ENCODE data around the gene INAFM1. TPM values are rescaled to one million over a fixed set of nuclear protein-coding genes. Genes with fewer than 3 reads are reported as not detected.
"Not testable (repeated sequence)": the region's sequence is repeated elsewhere in the genome, so short reads cannot be mapped to it uniquely, and the experiment has no call there.

Gene INAFM1
- total RNA-seq, 1 experiment from 2014 or later: 0.80 TPM

DNA sequence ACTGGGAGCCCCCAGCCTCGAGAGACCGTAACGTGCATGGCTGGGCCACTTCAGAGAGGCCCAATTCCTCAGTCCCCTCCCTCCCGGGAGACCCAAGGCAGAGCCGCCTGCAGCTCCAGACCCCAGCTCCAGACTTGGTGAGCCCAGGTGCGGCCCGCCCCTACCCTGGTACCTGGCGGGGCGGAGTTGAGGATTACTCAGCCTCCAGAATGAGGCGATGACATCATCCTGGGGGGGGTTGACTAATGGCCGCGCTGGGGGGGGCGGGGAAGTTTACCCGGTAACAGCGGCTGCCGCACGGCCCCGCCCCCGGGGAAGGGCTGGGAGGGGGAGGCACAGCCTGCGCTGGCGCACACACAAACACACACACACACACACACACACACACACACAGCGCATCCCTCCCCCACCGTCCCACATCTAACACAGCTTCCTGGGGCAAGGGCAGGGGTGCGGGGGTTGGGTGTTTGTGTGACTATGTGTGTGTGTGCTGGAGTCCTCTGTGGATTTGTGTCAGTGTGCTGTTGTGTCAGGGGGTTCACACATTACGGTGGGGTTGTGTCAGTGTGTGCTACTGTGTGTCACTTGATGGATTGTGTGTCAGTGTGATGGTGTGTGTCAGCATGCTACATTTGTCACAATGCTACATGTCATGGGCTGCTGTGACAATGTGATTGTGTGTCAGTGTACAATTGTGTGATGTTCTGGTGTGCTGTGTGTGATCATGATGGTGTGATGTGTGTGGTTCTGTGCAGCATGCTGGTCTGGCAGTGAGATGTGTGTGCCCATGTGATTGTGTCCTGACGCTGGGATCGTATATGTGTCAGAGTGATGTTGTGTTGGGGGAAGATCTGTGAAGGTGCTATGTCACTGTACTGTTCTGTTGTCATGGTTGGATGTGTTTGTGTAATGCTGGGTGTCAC lies 33.4 kb upstream of the INAFM1 start:
- DNase-seq (ENCODE audit: low read depth): peak; percentile 63

DNA sequence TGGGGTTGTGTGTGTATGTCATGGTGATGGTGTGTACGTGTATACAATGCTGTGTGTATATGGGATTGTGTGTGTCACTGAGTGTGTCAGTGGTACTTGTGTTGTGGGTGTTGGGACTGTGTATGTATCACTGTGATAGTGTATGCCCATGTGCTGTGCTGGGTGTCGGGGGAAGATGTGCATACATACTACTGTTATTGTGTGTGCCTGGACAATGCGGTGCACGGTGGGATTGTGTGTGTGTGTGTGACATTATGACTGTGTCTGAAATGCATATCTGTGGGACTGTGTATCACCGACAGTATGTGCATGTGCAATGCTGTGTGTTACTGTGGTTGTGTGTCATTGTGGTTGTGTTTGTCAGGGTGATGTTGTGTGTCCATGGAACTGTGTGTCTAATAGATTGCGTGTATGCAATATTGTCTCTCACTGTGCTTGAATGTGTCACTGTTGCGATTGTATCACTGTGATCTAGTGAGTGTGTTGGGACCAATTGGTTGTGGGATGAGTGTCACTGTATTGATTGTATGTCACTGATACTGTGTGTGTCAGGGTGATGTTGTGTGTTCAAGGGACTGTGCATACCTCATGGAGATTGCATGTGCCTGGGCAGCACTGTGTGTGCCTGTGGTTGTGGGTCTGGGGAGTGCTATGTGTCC lies 32.6 kb upstream of the INAFM1 start:
- DNase-seq (ENCODE audit: low read depth): no peak

DNA sequence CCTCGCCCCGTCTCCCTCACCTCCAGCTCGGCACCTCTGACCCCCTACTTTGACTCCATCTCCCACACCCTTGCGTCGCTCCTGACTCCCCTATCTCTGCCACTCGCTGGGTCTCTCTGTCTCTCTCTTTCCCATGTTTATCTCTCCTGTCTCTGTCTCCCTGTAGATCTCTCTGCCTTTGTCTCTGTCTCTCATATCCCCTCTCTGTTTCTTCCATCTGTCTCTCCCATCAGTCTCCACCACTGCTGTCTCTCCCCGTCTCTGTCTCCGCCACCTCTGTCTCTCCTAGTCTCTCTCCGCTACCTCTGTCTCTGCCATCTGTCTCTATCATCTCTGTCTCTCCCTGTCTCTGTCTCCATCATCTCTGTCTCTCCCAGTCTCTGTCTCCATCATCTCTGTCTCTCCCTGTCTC lies 31.3 kb upstream of the INAFM1 start:
- DNase-seq (ENCODE audit: low read depth): no peak

DNA sequence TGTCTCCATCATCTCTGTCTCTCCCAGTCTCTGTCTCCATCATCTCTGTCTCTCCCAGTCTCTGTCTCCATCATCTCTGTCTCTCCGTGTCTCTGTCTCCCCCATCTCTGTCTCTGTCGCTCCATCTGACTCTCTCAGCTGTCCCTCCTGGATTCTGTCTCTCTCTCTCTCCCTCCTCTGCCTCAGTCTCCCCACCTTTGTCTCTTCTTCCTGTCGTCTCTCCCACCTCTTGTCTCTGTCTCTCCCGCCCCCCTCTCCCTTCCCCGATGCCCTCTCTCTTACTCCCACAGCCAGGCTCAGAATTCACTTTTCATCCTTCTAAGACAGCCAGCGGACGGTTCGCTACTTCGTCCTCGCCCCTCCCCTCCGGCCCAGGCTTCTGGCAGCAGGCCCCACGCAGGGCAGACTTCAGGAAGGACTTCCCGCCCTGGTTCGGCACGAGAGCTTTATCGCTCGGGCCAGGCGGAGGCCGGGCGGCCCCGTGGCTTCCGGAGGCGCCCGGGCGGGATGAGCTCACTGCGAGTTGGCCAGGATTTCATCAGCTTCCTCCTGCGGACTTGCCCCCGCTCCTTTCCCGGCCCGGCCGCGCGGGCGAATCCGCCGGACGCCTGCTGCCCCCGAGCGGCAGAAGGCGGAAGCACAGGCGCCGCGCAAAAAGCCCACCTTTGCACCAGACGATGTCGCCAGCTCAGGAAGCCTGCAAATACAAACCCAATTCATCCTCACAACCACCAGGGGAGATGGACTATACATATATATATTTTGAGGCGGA lies 30.7 kb upstream of the INAFM1 start:
- peak; percentile 92 for DNase-seq (ENCODE audit: low read depth)

DNA sequence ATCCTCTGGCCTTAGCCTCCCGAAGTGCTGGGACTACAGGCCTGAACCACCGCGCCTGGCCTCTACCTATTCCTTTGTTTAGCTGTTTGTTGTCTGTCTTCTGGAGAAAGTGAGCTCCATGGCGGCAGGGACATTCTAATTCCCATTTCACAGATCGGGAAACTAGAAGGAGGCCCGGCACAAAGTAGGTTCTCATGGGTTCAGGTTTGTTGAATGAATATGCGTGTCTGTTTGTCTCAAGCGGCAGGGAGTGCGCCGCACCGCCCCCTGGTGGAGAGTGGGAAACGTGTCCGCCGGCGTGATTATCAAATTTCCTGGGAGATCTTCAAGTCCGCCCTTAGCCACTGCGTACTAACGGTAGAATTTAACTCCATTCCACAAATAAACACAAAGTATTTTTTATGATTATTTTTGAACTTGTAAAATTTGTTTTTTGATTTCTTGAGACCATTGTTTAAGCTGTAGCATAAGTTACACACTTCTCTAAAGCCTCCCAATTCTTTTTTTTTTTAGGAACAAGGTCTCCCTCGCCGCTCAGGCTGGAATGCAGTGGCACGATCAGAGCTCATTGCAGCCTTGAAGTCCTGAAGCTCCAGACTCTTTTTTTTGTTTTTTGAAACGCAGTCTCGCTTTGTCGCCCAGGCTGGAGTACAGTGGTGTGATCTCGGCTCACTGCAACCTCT lies 27.2 kb upstream of the INAFM1 start:
- peak; percentile 58 for DNase-seq (ENCODE audit: low read depth)

DNA sequence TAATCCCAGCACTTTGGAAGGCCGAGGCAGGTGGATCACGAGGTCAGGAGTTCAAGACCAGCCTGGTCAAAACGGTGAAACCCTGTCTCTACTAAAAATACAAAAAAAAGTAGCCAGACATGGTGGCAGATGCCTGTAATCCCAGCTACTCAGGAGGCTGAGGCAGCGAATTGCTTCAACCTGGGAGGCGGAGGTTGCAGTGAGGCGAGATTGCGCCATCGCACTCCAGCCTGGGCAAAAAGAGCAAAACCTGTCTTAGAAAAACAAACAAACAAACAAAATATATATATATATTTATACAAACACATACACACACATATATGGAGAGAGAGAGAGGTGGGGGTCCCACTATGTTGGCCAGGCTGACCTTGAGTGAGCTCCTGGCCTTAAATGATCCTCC lies 21.7 kb upstream of the INAFM1 start:
- DNase-seq (ENCODE audit: low read depth): not testable (repeated sequence)

DNA sequence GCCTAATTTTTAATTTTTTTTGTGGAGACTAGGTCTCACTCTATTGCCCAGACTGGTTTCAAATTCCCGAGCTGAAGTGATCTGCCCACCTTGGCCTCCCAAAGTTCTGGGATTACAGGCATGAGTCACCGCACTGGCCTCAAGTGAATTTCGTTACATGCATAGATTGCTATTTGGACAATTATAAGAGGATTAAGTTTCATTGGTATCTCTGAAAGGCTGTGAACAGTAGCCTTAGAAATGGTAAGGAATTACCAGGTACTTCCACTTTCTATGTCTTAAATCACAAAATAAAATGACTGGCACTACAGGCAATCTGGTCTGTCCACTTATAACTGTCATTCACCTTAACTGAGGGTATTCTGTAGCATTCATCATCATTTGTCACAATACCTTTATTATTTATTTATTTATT lies 21.2 kb upstream of the INAFM1 start:
- DNase-seq (ENCODE audit: low read depth): peak; percentile 67

DNA sequence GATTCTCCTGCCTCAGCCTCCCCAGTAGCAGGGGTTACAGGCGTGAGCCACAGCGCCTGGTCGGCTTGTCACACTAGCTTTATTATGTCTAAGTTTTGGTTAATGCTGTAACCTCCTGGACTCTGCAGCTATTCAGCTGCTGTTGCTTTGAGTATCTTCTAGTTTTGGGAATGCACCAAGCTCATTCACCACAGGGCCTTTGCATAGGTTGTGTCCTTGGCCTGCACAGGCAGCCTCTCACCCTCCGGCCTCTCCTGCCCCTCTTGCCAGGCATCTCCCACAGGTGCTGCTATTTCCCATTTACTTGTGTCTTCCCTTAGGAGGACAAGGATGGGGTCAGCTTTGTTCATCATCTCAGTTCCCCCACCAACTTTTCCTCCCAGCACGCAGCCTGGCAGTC lies 20.7 kb upstream of the INAFM1 start:
- DNase-seq (ENCODE audit: low read depth): no peak

DNA sequence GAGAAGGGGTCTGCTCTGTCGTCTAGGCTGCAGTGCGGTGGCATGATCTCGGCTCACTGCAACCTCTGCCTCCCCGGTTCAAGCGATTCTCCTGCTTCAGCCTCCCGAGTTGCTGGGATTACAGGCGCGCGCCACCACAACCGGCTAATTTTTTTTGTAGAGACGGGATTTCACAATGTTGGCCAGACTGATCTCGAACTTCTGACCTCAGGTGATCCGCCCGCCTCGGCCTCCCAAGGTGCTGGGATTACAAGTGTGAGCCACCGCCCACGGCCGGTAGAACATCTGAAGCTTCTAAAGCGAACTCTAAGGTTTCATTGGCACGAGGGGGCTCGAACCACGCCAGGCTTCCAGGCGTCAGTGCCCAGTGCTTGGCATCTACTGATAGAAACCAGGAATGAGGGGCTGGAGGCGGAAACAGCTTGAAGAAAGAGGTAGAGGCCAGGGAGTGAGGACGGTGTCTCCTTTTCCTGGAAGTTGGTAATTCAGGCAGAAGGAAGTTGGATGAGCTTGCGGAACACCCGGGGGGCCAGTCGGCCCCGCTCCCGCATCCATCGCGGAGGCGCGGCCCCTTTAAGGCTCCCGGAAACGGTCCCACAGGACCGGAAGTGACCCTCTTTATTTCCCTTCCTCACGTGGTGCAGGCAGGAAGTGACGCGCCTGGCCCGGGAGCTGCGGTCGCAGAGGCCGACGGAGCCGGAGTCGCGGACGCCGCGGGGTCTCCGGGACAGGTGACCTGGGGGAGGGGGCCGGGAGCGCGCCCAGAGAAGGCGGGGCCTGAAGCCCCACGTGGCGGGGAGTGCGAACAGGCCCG lies 18.6 kb upstream of the INAFM1 start, which contains the start of gene CCDC9:
TSS of gene CCDC9 (plus strand) at position 647 of the 814 bp plus-strand sequence. CDS start 1,876 bp downstream, outside the sequence.
- DNase-seq (ENCODE audit: low read depth): peak; percentile 94

DNA sequence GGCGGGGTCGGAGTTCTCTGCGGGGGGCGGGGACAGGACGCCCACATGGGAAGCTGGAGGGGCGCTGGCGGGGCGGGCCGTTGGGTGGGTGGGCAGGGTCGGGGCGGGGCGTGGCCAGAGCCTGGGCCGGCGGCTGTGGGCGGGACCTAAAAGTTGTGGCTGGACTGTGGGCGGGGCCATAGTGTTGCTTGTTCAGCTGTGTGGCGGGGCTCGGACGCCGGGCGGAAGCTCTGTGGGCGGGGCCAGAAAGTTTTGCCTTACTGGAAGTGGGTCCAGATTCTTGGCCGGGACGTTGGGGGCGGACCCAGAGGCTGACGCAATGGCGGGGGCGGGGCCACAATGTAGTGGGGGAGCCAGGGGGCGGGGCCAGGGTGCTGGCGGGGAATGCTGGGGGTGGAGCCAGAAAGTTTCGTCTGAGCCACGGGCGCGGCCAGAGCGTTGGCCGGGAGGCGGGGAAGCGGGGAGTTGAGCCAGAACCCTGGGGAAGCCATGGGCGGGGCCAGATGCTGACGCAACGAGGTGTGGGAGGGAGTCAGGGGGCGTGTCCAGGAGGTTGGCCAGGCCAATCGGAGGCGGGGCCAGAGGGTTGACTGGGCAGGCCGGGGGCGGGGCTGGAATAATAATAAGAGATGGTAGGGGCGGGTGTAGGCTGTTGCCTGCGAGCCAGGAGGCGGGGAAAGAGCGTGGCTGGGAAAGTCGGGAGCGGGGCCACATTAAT lies 17.8 kb upstream of the INAFM1 start:
- peak; percentile 96 for DNase-seq (ENCODE audit: low read depth)

DNA sequence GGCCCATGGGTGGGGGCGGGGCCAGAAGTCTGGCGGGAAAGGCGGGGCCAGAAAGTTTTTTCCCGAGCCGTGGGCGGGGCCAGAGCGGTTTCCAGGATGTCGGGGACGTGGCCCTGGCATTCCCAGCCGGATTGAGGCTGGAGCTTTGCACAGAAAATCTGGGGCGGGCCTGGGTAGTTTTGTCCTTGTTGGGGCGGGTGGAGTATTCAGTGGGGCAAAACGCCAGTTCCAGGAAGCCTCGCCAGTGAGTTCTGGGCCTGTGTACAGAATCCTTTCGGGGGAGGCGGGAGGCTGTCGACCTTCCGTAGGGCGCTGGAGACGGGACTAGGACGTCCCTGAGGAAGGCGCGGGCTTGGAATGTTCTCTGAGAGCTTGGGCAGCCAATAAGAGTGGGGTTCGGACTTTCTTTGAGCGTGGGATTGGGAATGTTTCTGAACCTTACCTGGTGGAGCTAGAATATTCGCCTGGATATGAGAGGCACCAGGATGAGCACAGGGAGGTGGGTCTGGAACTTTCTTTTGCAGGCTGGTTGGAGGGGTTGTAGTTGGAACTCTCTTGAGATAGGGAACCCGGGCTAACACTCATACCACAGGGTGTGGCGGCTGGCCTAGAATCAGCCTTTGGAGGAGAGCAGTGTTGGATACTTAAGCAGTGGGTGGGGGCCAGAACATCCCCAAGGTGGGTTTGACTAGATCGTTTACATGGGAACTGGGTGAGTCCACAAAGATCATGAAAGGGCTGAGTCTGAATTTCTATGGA lies 17.1 kb upstream of the INAFM1 start:
- no peak for DNase-seq (ENCODE audit: low read depth)

DNA sequence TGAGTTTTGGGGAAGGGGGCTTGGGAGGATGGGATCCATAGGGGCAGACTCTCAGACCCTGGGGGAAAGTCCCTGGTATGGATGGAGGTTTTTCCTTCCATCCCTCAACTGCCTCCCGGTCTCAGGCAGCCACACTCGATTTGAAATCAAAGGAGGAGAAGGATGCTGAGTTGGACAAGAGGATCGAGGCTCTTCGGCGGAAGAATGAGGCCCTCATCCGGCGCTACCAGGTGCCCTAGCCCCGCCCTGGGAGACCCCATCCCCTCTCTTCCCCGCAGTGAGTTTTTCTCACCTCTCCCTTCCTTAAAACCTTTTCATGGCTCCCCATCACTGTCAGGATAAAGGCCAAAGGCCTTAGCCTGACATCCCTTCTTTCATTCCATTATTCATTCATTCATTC lies 16.3 kb upstream of the INAFM1 start:
- no peak for DNase-seq (ENCODE audit: low read depth)

DNA sequence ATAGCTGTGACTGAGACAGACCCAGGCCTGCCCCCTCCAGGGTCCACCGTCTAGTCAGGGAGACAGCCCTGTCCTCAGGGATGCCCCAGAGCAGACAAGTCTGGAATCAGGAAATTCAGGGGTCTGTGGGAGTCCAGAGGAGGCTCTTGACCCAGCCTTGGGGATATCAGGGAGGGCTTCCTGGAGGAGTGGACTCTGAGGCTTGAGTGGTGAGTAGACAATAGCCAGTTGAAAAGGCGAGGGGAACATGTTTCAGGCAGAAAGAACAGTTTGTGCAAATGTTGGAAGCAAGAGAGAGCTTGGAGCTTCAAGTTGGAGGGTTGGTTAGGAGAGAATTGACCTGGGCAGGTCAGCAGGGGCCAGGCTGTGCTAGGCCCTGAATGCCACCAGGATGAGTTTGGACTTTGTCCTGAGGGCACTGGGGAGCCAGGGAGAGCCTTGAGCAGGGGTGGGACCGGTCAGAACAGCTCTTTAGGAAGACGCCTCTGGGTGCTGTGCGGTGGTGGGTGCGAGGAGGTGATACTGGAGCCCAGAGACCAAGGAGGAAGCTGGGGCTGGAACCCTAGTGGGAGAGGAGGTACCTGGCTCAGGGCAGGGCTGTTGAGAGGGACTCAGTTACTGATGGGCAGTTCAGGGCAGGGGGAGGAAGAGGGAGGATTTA lies 15.7 kb upstream of the INAFM1 start:
- no peak for DNase-seq (ENCODE audit: low read depth)

DNA sequence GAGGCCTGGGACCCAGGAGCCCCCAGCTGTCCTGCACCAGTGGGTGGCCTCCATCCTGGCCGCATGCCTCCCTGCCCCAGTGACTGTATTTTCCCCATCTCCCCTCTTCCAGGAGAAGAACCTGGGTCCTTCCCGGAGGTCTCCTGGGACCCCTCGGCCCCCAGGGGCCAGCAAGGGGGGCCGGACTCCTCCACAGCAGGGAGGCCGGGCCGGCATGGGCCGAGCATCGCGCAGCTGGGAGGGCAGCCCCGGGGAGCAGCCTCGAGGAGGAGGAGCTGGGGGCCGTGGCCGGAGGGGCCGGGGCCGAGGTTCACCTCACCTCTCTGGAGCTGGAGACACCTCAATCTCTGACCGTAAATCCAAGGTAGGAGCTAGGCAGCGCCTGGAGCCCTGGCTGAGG lies 14.2 kb upstream of the INAFM1 start:
- no peak for DNase-seq (ENCODE audit: low read depth)

DNA sequence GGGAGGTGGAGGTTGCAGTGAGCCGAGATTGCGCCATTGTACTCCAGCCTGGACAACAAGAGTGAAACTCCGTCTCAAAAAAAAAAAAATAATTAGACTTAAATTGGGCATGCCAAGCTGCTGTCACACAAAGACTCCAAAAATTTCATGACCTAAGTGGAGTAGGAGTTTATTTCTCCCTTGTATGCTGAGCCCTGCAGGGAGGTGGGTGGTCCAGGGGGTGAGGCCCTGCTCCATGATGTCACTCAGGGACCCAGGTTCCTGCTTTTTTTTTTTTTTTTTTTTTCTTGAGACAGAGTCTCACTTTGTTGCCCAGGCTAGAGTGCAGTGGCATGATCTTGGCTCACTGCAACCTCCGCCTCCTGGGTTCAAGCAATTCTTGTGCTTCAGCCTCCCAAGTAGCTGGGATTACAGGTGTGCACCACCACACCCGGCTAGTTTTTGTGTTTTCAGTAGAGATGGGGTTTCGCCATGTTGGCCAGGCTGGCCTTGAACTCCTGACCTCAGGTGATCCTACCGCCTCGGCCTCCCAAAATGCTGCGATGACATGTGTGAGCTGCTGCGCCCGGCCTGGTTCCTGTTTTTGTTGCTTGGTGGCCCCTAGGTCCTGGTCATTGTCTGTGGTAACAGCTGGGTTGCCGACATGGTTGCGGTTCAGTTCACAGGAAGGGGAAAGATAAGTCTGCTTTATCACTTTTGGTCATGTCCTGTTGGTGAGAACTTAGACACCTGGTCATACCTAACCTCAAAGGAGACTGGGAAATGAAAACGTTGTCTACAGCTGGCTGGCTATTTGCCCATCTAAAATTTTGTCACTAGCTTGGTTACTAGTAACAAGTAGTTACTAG lies 12.5 kb upstream of the INAFM1 start:
- not testable (repeated sequence) for DNase-seq (ENCODE audit: low read depth)

DNA sequence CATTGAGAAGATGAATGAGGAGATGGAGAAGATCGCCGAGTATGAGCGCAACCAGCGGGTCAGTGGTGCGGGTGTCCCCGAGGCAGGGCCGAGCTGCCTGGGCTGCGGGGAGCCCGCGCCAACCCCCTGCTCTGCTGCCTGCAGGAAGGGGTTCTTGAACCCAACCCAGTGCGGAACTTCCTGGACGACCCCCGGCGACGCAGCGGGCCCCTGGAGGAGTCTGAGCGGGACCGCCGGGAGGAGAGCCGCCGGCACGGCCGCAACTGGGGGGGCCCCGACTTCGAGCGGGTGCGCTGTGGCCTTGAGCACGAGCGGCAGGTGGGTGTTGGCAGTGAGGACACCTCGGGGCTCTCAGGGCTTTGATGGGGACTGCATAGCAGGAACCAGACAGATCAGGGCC lies 10.1 kb upstream of the INAFM1 start:
- no peak for DNase-seq (ENCODE audit: low read depth)

DNA sequence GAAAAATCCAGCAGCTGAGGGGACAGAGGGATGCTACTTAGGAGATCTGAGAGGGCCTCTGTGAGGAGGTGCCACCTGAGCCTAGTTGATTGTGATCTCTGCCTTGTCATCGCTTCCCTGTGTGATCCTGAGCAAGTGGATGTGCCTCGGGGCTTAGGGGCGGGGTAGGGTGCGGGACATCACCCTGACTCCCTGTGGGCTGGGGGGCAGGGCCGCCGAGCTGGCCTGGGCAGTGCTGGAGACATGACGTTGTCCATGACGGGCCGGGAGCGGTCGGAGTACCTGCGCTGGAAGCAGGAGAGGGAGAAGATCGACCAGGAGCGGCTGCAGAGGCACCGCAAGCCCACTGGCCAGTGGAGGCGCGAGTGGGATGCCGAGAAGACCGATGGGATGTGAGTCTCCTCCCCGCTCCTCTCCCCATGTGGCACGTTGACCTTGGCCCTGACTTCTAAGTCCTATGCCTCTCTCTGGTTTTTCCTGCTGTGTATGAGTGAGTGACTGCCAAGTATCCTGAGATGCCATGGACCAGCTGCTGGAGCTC lies 8.2 kb upstream of the INAFM1 start:
- no peak for DNase-seq (ENCODE audit: low read depth)
